ENCODE measurements around the gene MICALL2.

- TF ChIP-seq EZH2phosphoT487 (IDR thresholded peaks at IDR 0.05; ENCODE audit: insufficient read depth, low read depth) (no peak), EZH2 (IDR thresholded peaks at IDR 0.05; ENCODE audit: insufficient read depth, poor library complexity, severe bottlenecking) (no peak)
Observed at GRCh38 chr7:1409555-1409954, 49.7 kb downstream of the MICALL2 start.
